Measurements from ENCODE around the gene CAP2.
"Not testable (repeated sequence)": the region's sequence is repeated elsewhere in the genome, so short reads cannot be mapped to it uniquely, and the experiment has no call there.

Gene CAP2

GRCh38 chr6:17545681-17546080 lies 152.3 kb downstream of the CAP2 start:
- not testable (repeated sequence) for H3K27ac Mint-ChIP-seq; H3K4me1 Mint-ChIP-seq; H3K4me3 Mint-ChIP-seq; DNase-seq; ATAC-seq (replicated peaks); H3K9me3 Mint-ChIP-seq; H3K36me3 Mint-ChIP-seq; H3K27me3 Mint-ChIP-seq

DNA sequence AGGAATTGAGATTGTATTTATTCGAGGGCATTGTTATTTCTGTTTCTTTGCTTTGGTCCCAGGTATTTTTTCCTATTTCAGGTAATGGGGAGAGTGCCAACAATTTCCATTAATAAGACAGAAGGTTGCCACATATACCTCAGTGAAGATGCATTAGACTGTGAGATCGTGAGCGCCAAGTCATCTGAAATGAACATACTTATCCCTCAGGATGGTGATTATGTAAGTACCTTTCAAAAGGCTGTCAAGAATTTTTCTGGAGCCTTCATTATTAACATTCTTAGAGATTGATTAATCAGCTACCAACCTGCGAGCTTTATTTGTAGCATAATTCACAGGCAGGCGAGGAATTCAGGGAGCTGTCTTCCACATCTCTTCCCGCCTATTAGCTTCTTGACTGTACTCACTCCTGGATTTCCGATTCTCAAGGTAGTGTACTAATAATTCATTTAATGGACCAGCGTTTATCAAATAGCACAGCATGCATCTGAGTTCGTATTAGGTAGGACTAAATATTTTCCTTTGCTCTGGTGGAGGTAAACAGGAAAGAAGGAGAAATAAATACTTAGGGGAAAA lies 158.1 kb downstream of the CAP2 start:
- no peaks in the 10 kb centered on the region for H3K36me3 Mint-ChIP-seq
- no peaks in the 10 kb centered on the region for H3K4me1 Mint-ChIP-seq
- H3K9me3 Mint-ChIP-seq, result no peaks in the 10 kb centered on the region

GRCh38 chr6:17552861-17553260 lies 159.5 kb downstream of the CAP2 start:
- no peaks in the 10 kb centered on the region for H3K4me1 Mint-ChIP-seq
- no peak overlapping the region for H3K4me3 Mint-ChIP-seq
- H3K27ac Mint-ChIP-seq, result no peak overlapping the region
- no peaks in the 10 kb centered on the region for H3K27me3 Mint-ChIP-seq
- ATAC-seq (replicated peaks), result no peak
- no peak for DNase-seq
- no peaks in the 10 kb centered on the region for H3K36me3 Mint-ChIP-seq
- no peaks in the 10 kb centered on the region for H3K9me3 Mint-ChIP-seq

More for the DNA sequence above, 158.1 kb downstream of the CAP2 start:
- no peak for DNase-seq
- no peak for ATAC-seq (replicated peaks)
- H3K4me3 Mint-ChIP-seq, result no peak overlapping the region
- H3K27ac Mint-ChIP-seq, result no peak overlapping the region
- H3K27me3 Mint-ChIP-seq, result peaks cover 0 to 2% of the 10 kb centered on the region in 2 donors

DNA sequence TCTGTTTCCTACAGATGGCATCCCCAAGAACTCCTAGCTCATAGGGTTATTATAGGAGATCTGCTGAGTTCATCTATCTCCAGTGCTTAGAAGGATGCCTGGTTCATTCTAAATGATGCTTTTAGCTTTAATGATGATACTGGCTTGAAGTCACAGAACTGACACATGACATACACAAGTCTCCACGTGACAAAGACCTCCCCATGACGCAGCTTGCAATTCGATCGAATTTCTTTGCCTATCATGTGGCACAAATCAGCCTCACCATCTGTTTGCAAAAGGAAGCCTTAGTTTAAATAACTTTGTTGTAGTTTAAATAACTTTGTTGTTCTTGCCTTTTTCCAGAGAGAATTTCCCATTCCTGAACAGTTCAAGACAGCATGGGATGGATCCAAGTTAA lies 162.6 kb downstream of the CAP2 start:
- no peaks in the 10 kb centered on the region for H3K4me1 Mint-ChIP-seq
- ATAC-seq (replicated peaks) (no peak), DNase-seq (no peak)
- H3K36me3 Mint-ChIP-seq, result no peaks in the 10 kb centered on the region
- no peak overlapping the region for H3K27ac Mint-ChIP-seq
- H3K4me3 Mint-ChIP-seq, result no peak overlapping the region
- peaks cover 0 to 4% of the 10 kb centered on the region in 2 donors for H3K27me3 Mint-ChIP-seq
- H3K9me3 Mint-ChIP-seq, result peaks cover 3 to 7% of the 10 kb centered on the region in 2 donors

GRCh38 chr6:17562636-17563035 lies 169.2 kb downstream of the CAP2 start:
- Mint-ChIP-seq H3K9me3 (peaks cover 10 to 18% of the 10 kb centered on the region in 2 donors), H3K36me3 (peaks cover 0 to 4% of the 10 kb centered on the region in 2 donors), H3K4me3 (no peak overlapping the region), H3K4me1 (no peaks in the 10 kb centered on the region), H3K27ac (no peak overlapping the region), H3K27me3 (peaks cover 0 to 4% of the 10 kb centered on the region in 2 donors)
- ATAC-seq (replicated peaks) (no peak), DNase-seq (no peak)

- Mint-ChIP-seq H3K27ac (no peak overlapping the region), H3K4me3 (no peak overlapping the region), H3K4me1 (no peaks in the 10 kb centered on the region), H3K36me3 (peaks cover 0 to 4% of the 10 kb centered on the region in 2 donors), H3K27me3 (peaks cover 4 to 13% of the 10 kb centered on the region in 2 donors), H3K9me3 (peaks cover 10 to 14% of the 10 kb centered on the region in 2 donors)
- ATAC-seq (replicated peaks) (no peak), DNase-seq (no peak)
These were observed 172.0 kb downstream of the CAP2 start for GRCh38 chr6:17565399-17565798.

DNA sequence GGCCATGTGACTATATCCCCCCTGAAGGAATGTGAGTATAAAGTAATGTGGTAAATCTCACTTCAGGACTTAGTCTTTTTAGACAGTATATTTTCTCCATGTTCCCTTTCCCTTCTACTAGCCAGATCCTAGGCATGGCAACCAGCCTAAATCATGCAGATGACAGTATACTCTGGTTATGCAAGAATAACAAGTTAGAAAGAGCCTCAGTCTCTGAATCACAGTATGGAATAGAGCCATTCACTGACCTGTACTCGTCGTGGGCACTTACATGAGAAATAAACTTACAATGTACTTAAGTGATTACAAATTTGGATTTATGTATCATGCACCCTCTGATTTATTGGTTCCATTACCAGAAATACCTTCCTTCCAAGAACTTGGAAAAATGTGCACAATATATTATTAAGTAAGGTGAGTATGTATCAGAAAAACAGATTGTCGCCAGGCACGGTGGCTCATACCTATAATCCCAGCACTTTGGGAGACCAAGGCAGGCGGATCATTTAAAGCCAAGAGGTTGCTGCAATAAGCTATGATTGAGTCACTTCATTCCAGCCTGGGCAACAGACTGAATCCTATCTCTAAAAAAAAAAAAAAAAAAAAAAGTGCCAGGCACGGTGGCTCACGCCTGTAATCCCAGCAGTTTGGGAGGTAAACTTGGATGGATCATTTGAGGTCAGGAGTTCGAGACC lies 181.6 kb downstream of the CAP2 start:
- no peaks in the 10 kb centered on the region for H3K4me1 Mint-ChIP-seq
- peaks cover 0 to 3% of the 10 kb centered on the region in 2 donors for H3K36me3 Mint-ChIP-seq
- peaks cover 13 to 32% of the 10 kb centered on the region in 2 donors for H3K27me3 Mint-ChIP-seq
- peaks cover 9 to 11% of the 10 kb centered on the region in 2 donors for H3K9me3 Mint-ChIP-seq
- no peak overlapping the region for H3K27ac Mint-ChIP-seq
- ATAC-seq (replicated peaks) (no peak), DNase-seq (no peak)
- H3K4me3 Mint-ChIP-seq, result no peak overlapping the region

DNA sequence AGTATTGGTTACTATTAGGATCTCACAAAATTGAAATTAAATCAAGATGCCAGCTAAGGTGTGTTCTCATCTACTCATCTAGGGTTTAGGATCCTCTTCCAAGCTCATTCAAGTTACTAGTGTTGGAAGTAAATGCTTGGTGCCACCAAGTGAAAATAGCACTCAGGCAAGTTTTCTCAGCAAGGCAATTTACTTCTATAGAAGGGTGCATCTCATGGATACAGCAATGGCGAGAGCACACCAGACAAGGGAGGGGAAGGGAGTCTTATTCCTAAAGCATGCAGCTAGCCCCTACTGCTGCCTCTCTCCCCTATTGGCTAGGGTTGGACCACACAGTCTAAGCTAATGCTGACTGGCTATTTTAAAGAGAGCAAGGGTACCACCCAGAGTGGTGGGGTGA lies 183.7 kb downstream of the CAP2 start:
- peaks cover 9 to 11% of the 10 kb centered on the region in 2 donors for H3K9me3 Mint-ChIP-seq
- H3K27ac Mint-ChIP-seq, result no peak overlapping the region
- H3K27me3 Mint-ChIP-seq, result peaks cover 27 to 32% of the 10 kb centered on the region in 2 donors
- ATAC-seq (replicated peaks) (no peak), DNase-seq (no peak)
- no peak overlapping the region for H3K4me3 Mint-ChIP-seq
- H3K36me3 Mint-ChIP-seq, result peaks cover 0 to 3% of the 10 kb centered on the region in 2 donors
- H3K4me1 Mint-ChIP-seq, result peaks cover 2 to 10% of the 10 kb centered on the region in 2 donors

DNA sequence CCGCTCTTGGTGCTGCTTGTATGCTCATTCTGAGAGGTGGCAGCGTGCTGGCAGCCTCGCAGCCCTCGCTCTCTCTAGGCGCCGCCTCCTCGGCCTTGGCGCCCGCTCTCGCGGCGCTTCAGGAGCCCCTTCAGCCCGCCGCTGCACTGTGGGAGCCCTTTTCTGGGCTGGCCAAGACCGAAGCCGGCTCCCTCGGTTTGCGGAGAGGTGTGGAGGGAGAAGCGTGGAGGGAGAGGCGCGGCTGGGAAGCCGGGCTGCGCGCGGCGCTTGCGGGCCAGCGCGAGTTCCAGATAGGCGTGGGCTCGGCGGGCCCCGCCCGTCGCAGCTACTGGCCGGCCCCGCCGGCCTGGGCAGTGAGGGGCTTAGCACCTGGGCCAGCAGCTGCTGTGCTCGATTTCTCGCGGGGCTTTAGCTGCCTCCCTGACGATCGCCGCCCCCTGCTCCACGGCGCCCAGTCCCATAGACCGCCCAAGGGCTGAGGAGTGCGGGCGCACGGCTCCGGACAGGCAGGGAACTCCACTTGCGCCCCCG lies 187.2 kb downstream of the CAP2 start:
- Mint-ChIP-seq H3K36me3 (peaks cover 0 to 3% of the 10 kb centered on the region in 2 donors), H3K27me3 (peaks cover 19 to 24% of the 10 kb centered on the region in 2 donors), H3K4me3 (peak overlapping the region; percentile 80 to 84), H3K27ac (peak overlapping the region; percentile 33), H3K4me1 (peaks cover 5 to 16% of the 10 kb centered on the region in 2 donors), H3K9me3 (peaks cover 9 to 11% of the 10 kb centered on the region in 2 donors)
- peak; percentile 18 for DNase-seq
- peak; percentile 80 to 86 for ATAC-seq (replicated peaks)

DNA sequence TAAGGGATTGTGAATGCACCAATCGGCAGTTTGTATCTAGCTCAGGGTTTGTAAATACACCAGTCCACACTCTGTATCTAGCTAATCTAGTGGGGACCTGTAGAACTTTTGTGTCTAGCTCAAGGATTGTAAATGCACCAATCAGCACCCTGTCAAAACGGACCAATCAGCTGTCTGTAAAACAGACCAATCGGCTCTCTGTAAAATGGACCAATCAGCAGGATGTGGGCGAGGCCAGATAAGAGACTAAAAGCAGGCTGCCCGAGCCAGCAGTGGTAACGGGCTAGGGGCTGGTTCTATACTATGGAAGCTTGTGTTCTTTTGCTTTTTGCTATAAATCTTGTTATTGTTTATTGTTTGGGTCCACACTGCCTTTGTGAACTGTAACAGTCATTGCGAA lies 187.9 kb downstream of the CAP2 start:
- H3K27ac Mint-ChIP-seq; DNase-seq; ATAC-seq (replicated peaks); H3K36me3 Mint-ChIP-seq: not testable (repeated sequence)
- Mint-ChIP-seq H3K4me3 (peak overlapping the region in 1 of 2 donors; percentile 84), H3K9me3 (peaks cover 9 to 11% of the 10 kb centered on the region in 2 donors), H3K27me3 (peaks cover 19 to 24% of the 10 kb centered on the region in 2 donors), H3K4me1 (peaks cover 5 to 16% of the 10 kb centered on the region in 2 donors)

DNA sequence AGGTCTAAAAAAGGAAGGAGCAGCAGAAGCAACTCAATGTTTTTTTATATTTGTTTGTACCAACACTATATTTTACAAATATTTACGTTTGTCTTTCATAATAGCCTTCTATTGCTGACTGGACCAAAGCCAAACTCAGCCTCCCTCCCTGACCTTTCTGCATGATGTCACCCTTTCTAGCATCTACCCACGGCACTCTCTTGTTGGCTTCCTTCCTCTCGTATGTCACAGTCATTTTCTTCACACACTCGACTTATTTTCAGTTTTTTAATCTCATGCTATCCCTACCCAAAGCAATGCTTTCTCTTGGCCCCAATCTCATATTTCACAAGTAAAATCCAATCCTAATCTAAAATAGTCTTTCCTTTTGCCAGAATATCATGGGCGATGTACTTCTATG lies 190.4 kb downstream of the CAP2 start:
- DNase-seq (no peak), ATAC-seq (replicated peaks) (no peak)
- Mint-ChIP-seq H3K27ac (peak overlapping the region; percentile 44), H3K27me3 (peaks cover 9 to 19% of the 10 kb centered on the region in 2 donors), H3K4me1 (peaks cover 5 to 16% of the 10 kb centered on the region in 2 donors), H3K36me3 (no peaks in the 10 kb centered on the region), H3K4me3 (no peak overlapping the region), H3K9me3 (no peaks in the 10 kb centered on the region)

DNA sequence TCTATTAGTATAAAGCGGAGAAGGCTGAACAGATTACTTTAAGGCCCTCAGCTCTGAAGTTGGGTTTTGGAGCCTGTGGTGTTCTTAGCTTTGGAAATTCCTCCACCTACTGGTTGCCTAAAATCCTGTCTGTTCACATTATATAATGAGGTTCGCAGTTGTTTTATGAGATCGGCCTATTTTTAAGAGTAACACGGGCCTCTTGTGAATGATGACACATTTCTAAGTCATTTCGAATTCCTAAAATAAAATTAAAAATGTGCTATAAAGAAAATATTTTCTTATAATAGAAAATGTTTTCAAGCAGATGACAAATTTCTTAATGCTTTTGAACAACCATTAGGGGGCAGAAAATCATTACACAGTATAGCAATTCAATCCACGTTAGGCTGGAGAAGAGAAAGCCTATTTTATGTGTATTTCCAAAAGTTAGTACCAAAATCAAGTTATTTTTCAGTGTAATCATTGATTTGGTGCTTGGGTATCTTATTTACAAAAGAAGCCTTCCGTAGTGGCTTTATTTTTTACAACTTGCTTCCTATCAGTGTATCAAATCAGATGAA lies 190.9 kb downstream of the CAP2 start:
- Mint-ChIP-seq H3K36me3 (no peaks in the 10 kb centered on the region), H3K27me3 (peaks cover 6 to 19% of the 10 kb centered on the region in 2 donors), H3K4me3 (no peak overlapping the region), H3K9me3 (no peaks in the 10 kb centered on the region), H3K4me1 (peaks cover 5 to 16% of the 10 kb centered on the region in 2 donors), H3K27ac (peak overlapping the region; percentile 44)
- no peak for DNase-seq
- ATAC-seq (replicated peaks), result peak; percentile 61 to 71

- Mint-ChIP-seq H3K36me3 (no peaks in the 10 kb centered on the region), H3K4me3 (no peak overlapping the region), H3K27ac (no peak overlapping the region), H3K9me3 (no peaks in the 10 kb centered on the region), H3K4me1 (peaks cover 4 to 8% of the 10 kb centered on the region in 2 donors), H3K27me3 (peaks cover 4 to 10% of the 10 kb centered on the region in 2 donors)
- ATAC-seq (replicated peaks) (peak; percentile 45 to 52), DNase-seq (no peak)
These were observed 192.5 kb downstream of the CAP2 start for GRCh38 chr6:17585766-17586490.

GRCh38 chr6:17586623-17587022 lies 193.2 kb downstream of the CAP2 start:
- H3K4me1 Mint-ChIP-seq; DNase-seq; ATAC-seq (replicated peaks); H3K4me3 Mint-ChIP-seq; H3K27me3 Mint-ChIP-seq; H3K27ac Mint-ChIP-seq; H3K9me3 Mint-ChIP-seq; H3K36me3 Mint-ChIP-seq: not testable (repeated sequence)

All from stimulated activated naive B cell treated with anti-CD40 and anti-IgM and Interleukin-4, amounts not matched to agents 10 μg/mL and 1 μg/mL and 100 μg/mL, for 72 hours (primary cell).